A549 (cell line): Measurements from ENCODE around the gene RERE. TPM values are rescaled to one million over a fixed set of nuclear protein-coding genes. Genes with fewer than 3 reads are reported as not detected.
A peak's percentile ranks its signal among the peaks of the same experiment; 100 is the strongest.

ENCODE experiments used
- ATAC-seq, 2 experiments: fragments of 200-7000 bp in 1 of 2; fragments of >200 bp in 1 of 2; cut with Nextera tagmentation in 1 of 2; cut with Tn5 transposase in 1 of 2; 3 replicates each; pipeline versions ENCODE4 v1.8.0 to v1.9.1; 2018 to 2020; ENCODE audit warnings: mild to moderate bottlenecking in 1 of 2, moderate library complexity in 1 of 2
- CTCF ChIA-PET: fragments of 300-600 bp; sonication (Branson Sonifier 250); formaldehyde crosslinking; extraction: SDS; loops from one replicate; lab custom pipeline; 2021; ENCODE audit warnings: antibody characterized with exemption, inconsistent platforms; lab: Yijun Ruan, JAX
- POLR2A ChIA-PET: fragments of 350-600 bp; formaldehyde crosslinking; extraction: SDS; loops from one replicate; lab custom pipeline; 2021; ENCODE audit warnings: antibody characterized with exemption, inconsistent platforms; lab: Yijun Ruan, JAX
- DNase-seq, 2 experiments: peaks; one replicate each; pipeline versions ENCODE4 v3.0.0 to v3.0.0-alpha.2; 2011 to 2016; ENCODE audit warnings: low read depth in 1 of 2, low spot score in 1 of 2
- FAIRE-seq: peaks from 2 replicates; lab custom pipeline; 2011; peaks lifted over from hg19 to GRCh38; lab: Jason Lieb, UNC
- H3K27ac ChIP-seq, 2 experiments: fragments of >200 bp; sonication (Bioruptor Twin); formaldehyde crosslinking; 3 replicates each; pipeline ENCODE4 v1.5.1; 2016 to 2017
- H3K4me1 ChIP-seq: fragments of >200 bp; sonication (Bioruptor Twin); formaldehyde crosslinking; 3 replicates; pipeline ENCODE4 v1.6.1; 2016
- H3K4me2 ChIP-seq: fragments of >200 bp; sonication (Bioruptor Twin); formaldehyde crosslinking; 3 replicates; pipeline ENCODE4 v1.6.1; 2016
- H3K4me3 ChIP-seq: fragments of >200 bp; sonication (Bioruptor Twin); formaldehyde crosslinking; 3 replicates; pipeline ENCODE4 v1.5.1; 2016
- H3K9me3 ChIP-seq: fragments of >200 bp; sonication (Bioruptor Twin); formaldehyde crosslinking; 3 replicates; pipeline ENCODE4 v1.6.1; 2016
- CBX2 ChIP-seq: fragments of 200-600 bp; sonication (generic); IDR thresholded peaks from 2 replicates; pipeline ENCODE4 v1.6.1; 2016; ENCODE audit warnings: low read depth, mild to moderate bottlenecking, borderline replicate concordance
- CHD4 ChIP-seq: fragments of 200-600 bp; sonication (generic); IDR thresholded peaks from 2 replicates; pipeline ENCODE4 v1.6.1; 2016; ENCODE audit warnings: antibody characterized with exemption, mild to moderate bottlenecking, borderline replicate concordance
- ESRRA ChIP-seq: fragments of 150-350 bp; IDR thresholded peaks from 2 replicates; pipeline ENCODE4 v1.6.1; 2014; ENCODE audit warnings: mild to moderate bottlenecking, low read length, borderline replicate concordance
- FOSB ChIP-seq: fragments of 250-450 bp; sonication (Bioruptor Pico); IDR thresholded peaks from 2 replicates; pipeline ENCODE4 v1.5.0; 2020; ENCODE audit warnings: mild to moderate bottlenecking, moderate library complexity
- HDAC2 ChIP-seq: fragments of 200-600 bp; sonication (generic); IDR thresholded peaks from 2 replicates; pipeline ENCODE4 v1.6.1; 2016
- JUNB ChIP-seq: fragments of >200 bp; sonication (Bioruptor Twin); formaldehyde crosslinking; IDR thresholded peaks from 2 replicates; pipeline ENCODE4 v1.6.1; 2016
- KDM1A ChIP-seq: fragments of 200-600 bp; sonication (generic); IDR thresholded peaks from 2 replicates; pipeline ENCODE4 v1.6.1; 2016; ENCODE audit warnings: low read depth, mild to moderate bottlenecking
- MAFK ChIP-seq: fragments of 450-650 bp; IDR thresholded peaks from 2 replicates; pipeline ENCODE4 v1.6.1; 2014; ENCODE audit not compliant: partially characterized antibody
- MAZ ChIP-seq: fragments of 150-350 bp; IDR thresholded peaks from 2 replicates; pipeline ENCODE4 v1.6.1; 2014; ENCODE audit warnings: antibody characterized with exemption, low read depth, low read length, borderline replicate concordance
- NFE2L2 ChIP-seq: fragments of 150-350 bp; conservative IDR thresholded peaks from 2 replicates; pipeline ENCODE4 v1.6.1; 2014; ENCODE audit warnings: low read length
- NR3C1 ChIP-seq: fragments of >200 bp; sonication (Bioruptor Twin); formaldehyde crosslinking; IDR thresholded peaks from 3 replicates; pipeline ENCODE4 v1.6.1; 2017
- PHF8 ChIP-seq: fragments of 200-600 bp; sonication (generic); IDR thresholded peaks from 2 replicates; pipeline ENCODE4 v1.6.1; 2016; ENCODE audit warnings: low read depth, mild to moderate bottlenecking, antibody characterized with exemption, moderate library complexity, borderline replicate concordance
- RAD21 ChIP-seq, 2 experiments: fragments of >200 bp in 1 of 2; sonication (Bioruptor Twin) in 1 of 2; formaldehyde crosslinking in 1 of 2; IDR thresholded peaks in 1 of 2; conservative IDR thresholded peaks in 1 of 2; 2 replicates in 1 of 2; 3 replicates in 1 of 2; pipeline ENCODE4 v1.6.1; 2012 to 2018; ENCODE audit warnings: inconsistent platforms in 1 of 2
- RARB ChIP-seq: fragments of 250-450 bp; sonication (Bioruptor Pico); IDR thresholded peaks from 2 replicates; pipeline ENCODE4 v1.8.0; 2021; ENCODE audit warnings: mild to moderate bottlenecking, moderate library complexity
- RFX5 ChIP-seq: fragments of 450-650 bp; IDR thresholded peaks from 2 replicates; pipeline ENCODE4 v1.7.1; 2014; ENCODE audit warnings: antibody characterized with exemption, mild to moderate bottlenecking, moderate library complexity
- RNF2 ChIP-seq: fragments of 200-600 bp; sonication (generic); IDR thresholded peaks from 2 replicates; pipeline ENCODE4 v1.6.1; 2016; ENCODE audit warnings: low read depth, mild to moderate bottlenecking, antibody characterized with exemption, moderate library complexity, borderline replicate concordance
- SMC3 ChIP-seq: fragments of >200 bp; sonication (Bioruptor Twin); formaldehyde crosslinking; IDR thresholded peaks from 3 replicates; pipeline ENCODE4 v1.6.1; 2018; ENCODE audit warnings: inconsistent platforms
- SREBF2 ChIP-seq: fragments of 450-650 bp; IDR thresholded peaks from 2 replicates; pipeline ENCODE4 v1.6.1; 2014; ENCODE audit warnings: mild to moderate bottlenecking, moderate library complexity
- TFCP2L1 ChIP-seq: fragments of 250-450 bp; sonication (Bioruptor Pico); IDR thresholded peaks from 2 replicates; pipeline ENCODE4 v1.5.0; 2021; ENCODE audit warnings: mild to moderate bottlenecking
- ZC3H11A ChIP-seq: fragments of 450-650 bp; IDR thresholded peaks from 2 replicates; pipeline ENCODE4 v1.6.1; 2014; ENCODE audit warnings: antibody characterized with exemption, mild to moderate bottlenecking
- ZFP36 ChIP-seq: fragments of 450-650 bp; IDR thresholded peaks from 2 replicates; pipeline ENCODE4 v1.6.1; 2014; ENCODE audit warnings: borderline replicate concordance; ENCODE audit not compliant: partially characterized antibody
- WGBS: methylation state at CpG from one replicate; pipeline ENCODE4 v1.1.6; 2017; ENCODE audit errors: missing lambda C conversion rate; 5-methylcytosine and 5-hydroxymethylcytosine counted together
- polyA plus RNA-seq, 4 experiments: library from polyadenylated mRNA; depleted of rRNA in 3 of 4; stranded (reverse); fragments of >200 nt; fragmentation: RNase III in 1 of 4; extraction: RNeasy Plus Mini Kit Qiagen cat#74134 plus additional on column Dnase treatment in 1 of 4; gene quantifications; 2 replicates in 3 of 4; 3 replicates in 1 of 4; pipeline ENCODE4 v1.2.3, GENCODE V29; 2011 to 2017
- TF ChIP-seq, protein P1 (sequence below): fragments of 450-650 bp; IDR thresholded peaks from 2 replicates; pipeline ENCODE4 v1.6.1; 2014; ENCODE audit warnings: antibody characterized with exemption
- TF ChIP-seq, protein P2 (sequence below): fragments of >200 bp; sonication (Bioruptor Twin); formaldehyde crosslinking; IDR thresholded peaks from 3 replicates; pipeline ENCODE4 v1.5.1; 2016
- TF ChIP-seq, protein P3 (sequence below): IDR thresholded peaks from 2 replicates; pipeline ENCODE4 v1.6.1; 2012; ENCODE audit warnings: low read depth, borderline replicate concordance

RERE gene
- polyA plus RNA-seq, 2 of the 4 experiments (the other 2 are of a cell fraction) = 12.6 to 28.6 TPM

DNA sequence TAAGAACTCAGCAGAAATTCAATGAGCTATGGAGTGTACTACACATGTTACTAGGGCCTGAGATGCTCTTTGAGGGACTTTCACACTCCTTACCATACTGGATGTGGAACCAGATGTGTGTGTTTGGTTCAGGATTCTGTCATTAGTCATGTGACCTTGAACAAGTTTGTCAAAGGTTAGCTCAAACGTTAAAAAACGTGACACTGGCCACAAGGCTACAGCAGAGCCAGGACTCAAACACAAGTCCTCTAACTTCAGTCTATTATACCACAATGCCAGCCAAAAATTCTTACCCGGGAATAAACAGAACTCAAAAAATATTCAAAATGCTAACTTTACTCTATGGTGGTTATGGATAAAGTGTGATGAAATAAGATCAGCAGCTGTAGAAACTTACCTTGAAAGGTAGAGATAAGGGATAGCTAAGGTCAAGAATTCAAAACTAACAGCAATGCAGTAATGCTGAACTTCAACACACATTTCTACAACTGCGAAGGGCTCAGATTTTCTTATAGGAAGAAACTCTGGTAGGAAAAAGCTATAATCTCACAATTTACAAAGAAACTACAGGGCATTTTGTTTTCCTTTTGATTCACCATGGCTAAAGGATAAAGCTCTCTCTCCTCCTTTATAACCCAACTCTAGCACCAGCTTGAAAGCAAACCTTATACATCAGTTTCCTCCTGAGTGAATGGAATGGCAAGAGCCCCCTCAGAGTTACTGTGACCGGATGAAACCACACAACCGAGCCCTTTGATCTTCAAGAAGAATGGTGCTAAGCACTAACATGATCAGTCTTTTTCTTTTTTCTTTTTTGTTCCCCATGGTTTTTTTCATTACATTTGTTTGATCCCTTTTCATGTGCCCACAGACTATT lies 265.6 kb downstream of the RERE start:
- DNase-seq (no peak), FAIRE-seq (no peak), ATAC-seq (peak; percentile 22 to 51; a peak in 4 of 6 replicates)
- Histone ChIP-seq H3K4me1 (peaks cover 20% of the 10 kb centered on the region; the same call in 2 of the 3 replicates), H3K9me3 (no peaks in the 10 kb centered on the region), H3K4me2 (no peak overlapping the region), H3K27ac (no peak overlapping the region), H3K4me3 (no peak overlapping the region)
- WGBS = 74% methylated on average over 6 of the region's 6 CpGs
- POLR2A ChIA-PET = no interaction called here
- no peak for TF ChIP-seq MAFK
- TF ChIP-seq TFCP2L1 (CRISPR knock-in tag) = no peak
- TF ChIP-seq HDAC2 = no peak
- TF ChIP-seq RFX5 = no peak
- TF ChIP-seq RARB (CRISPR knock-in tag) = no peak
- TF ChIP-seq ZC3H11A = no peak
- TF ChIP-seq PHF8 = no peak
- TF ChIP-seq JUNB = no peak
- no peak for TF ChIP-seq SREBF2
- no peak for TF ChIP-seq NFE2L2
- no peak for TF ChIP-seq ZFP36
- no peak for TF ChIP-seq CBX2
- TF ChIP-seq ESRRA = no peak
- no peak for TF ChIP-seq NR3C1
- TF ChIP-seq CHD4 = no peak
- no peak for TF ChIP-seq MAZ
- TF ChIP-seq FOSB (CRISPR knock-in tag) = no peak
- CTCF ChIA-PET = interaction anchor here (0.6 to 1.9 kb wide), 20 partner anchors 9 to 743 kb away, joined by 3 to 10 read pairs (median 4); no protein-coding TSS in a partner anchor

DNA sequence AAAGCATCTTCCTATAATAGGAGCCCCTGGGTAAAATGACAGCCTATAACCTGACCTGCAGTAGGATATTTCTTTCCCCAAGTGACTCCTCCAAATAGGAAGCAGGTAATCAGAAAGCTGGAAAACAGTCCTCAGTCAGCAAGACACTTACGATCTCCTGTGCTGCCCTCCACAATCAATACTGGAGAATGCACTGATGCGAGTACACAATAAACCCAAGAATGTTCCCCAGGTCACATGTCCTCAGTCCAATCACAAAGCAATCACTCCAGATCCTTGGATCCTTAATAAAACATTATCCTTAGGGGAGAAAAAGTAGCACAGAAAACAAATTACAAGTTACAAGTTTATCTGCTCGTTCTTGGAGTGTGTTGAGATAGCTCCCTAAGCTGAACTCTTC lies 266.4 kb downstream of the RERE start:
- FAIRE-seq (no peak), DNase-seq (peak; percentile 18 to 70), ATAC-seq (peak; percentile 78 to 93; a peak in 5 of 6 replicates)
- Histone ChIP-seq H3K4me1 (peaks cover 20% of the 10 kb centered on the region; the same call in 2 of the 3 replicates), H3K4me3 (no peak overlapping the region), H3K4me2 (no peak overlapping the region), H3K27ac (no peak overlapping the region), H3K9me3 (no peaks in the 10 kb centered on the region)
- ChIA-PET POLR2A (no interaction called here), CTCF (interaction anchor here (0.6 to 1.9 kb wide), 20 partner anchors 8 to 576 kb away, joined by 3 to 10 read pairs (median 4); no protein-coding TSS in a partner anchor)
- 33% methylated on average over 3 of the region's 3 CpGs for WGBS
- TF ChIP-seq, protein P1, sequence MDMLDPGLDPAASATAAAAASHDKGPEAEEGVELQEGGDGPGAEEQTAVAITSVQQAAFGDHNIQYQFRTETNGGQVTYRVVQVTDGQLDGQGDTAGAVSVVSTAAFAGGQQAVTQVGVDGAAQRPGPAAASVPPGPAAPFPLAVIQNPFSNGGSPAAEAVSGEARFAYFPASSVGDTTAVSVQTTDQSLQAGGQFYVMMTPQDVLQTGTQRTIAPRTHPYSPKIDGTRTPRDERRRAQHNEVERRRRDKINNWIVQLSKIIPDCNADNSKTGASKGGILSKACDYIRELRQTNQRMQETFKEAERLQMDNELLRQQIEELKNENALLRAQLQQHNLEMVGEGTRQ = peak; percentile 60; the same call in 1 of the 2 replicates
- peak; percentile 29; the same call in 1 of the 3 replicates for TF ChIP-seq SMC3
- TF ChIP-seq, protein P2, sequence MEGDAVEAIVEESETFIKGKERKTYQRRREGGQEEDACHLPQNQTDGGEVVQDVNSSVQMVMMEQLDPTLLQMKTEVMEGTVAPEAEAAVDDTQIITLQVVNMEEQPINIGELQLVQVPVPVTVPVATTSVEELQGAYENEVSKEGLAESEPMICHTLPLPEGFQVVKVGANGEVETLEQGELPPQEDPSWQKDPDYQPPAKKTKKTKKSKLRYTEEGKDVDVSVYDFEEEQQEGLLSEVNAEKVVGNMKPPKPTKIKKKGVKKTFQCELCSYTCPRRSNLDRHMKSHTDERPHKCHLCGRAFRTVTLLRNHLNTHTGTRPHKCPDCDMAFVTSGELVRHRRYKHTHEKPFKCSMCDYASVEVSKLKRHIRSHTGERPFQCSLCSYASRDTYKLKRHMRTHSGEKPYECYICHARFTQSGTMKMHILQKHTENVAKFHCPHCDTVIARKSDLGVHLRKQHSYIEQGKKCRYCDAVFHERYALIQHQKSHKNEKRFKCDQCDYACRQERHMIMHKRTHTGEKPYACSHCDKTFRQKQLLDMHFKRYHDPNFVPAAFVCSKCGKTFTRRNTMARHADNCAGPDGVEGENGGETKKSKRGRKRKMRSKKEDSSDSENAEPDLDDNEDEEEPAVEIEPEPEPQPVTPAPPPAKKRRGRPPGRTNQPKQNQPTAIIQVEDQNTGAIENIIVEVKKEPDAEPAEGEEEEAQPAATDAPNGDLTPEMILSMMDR = peak; percentile 40
- TF ChIP-seq, protein P3, sequence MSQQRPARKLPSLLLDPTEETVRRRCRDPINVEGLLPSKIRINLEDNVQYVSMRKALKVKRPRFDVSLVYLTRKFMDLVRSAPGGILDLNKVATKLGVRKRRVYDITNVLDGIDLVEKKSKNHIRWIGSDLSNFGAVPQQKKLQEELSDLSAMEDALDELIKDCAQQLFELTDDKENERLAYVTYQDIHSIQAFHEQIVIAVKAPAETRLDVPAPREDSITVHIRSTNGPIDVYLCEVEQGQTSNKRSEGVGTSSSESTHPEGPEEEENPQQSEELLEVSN = no peak
- no peak for TF ChIP-seq KDM1A
- no peak for TF ChIP-seq RNF2
- TF ChIP-seq ZFP36 = no peak
- TF ChIP-seq HDAC2 = no peak
- peak; percentile 47 to 65; a peak in 4 of 5 replicates for TF ChIP-seq RAD21 (conservative IDR thresholded peaks at IDR 0.05 in 1 of 2, IDR thresholded peaks at IDR 0.05 in 1 of 2)
